Activated T-cell treated with anti-CD3 and anti-CD28 coated beads, Interleukin-2, amount 50 U/mL, for 4 hours (primary cell): Measurements from ENCODE around the gene KAT8. TPM values are rescaled to one million over a fixed set of nuclear protein-coding genes. Genes with fewer than 3 reads are reported as not detected.
"Not testable (repeated sequence)": the region's sequence is repeated elsewhere in the genome, so short reads cannot be mapped to it uniquely, and the experiment has no call there.

Experiments
- ATAC-seq, 2 donors: fragments of 200-7000 bp; cut with Tn5 transposase; one replicate each; pipeline ENCODE4 v1.10.0; 2021
- DNase-seq: peaks from one replicate; pipeline ENCODE4 v3.0.0-alpha.2; 2020
- H3K27me3 Mint-ChIP-seq: one replicate; pipeline ENCODE4 v1.8.0; 2021; ENCODE audit warnings: low read depth, mixed read lengths
- H3K36me3 Mint-ChIP-seq: one replicate; pipeline ENCODE4 v1.8.0; 2022; ENCODE audit warnings: mixed read lengths; ENCODE audit not compliant: insufficient read depth
- H3K4me1 Mint-ChIP-seq: one replicate; pipeline ENCODE4 v1.8.0; 2021; ENCODE audit warnings: low read depth, mixed read lengths
- H3K4me3 Mint-ChIP-seq: one replicate; pipeline ENCODE4 v1.8.0; 2021; ENCODE audit warnings: mild to moderate bottlenecking, moderate library complexity, mixed read lengths
- H3K9me3 Mint-ChIP-seq: one replicate; pipeline ENCODE4 v1.8.0; 2021; ENCODE audit warnings: mixed read lengths
- total RNA-seq, 3 donors: library from RNA; stranded (reverse); gene quantifications; one replicate each; pipeline ENCODE4 v1.2.1, GENCODE V29; 2021

Gene KAT8
- total RNA-seq, 3 donors from 2014 or later = 59.8 to 63.9 (median 61.9) TPM

DNA sequence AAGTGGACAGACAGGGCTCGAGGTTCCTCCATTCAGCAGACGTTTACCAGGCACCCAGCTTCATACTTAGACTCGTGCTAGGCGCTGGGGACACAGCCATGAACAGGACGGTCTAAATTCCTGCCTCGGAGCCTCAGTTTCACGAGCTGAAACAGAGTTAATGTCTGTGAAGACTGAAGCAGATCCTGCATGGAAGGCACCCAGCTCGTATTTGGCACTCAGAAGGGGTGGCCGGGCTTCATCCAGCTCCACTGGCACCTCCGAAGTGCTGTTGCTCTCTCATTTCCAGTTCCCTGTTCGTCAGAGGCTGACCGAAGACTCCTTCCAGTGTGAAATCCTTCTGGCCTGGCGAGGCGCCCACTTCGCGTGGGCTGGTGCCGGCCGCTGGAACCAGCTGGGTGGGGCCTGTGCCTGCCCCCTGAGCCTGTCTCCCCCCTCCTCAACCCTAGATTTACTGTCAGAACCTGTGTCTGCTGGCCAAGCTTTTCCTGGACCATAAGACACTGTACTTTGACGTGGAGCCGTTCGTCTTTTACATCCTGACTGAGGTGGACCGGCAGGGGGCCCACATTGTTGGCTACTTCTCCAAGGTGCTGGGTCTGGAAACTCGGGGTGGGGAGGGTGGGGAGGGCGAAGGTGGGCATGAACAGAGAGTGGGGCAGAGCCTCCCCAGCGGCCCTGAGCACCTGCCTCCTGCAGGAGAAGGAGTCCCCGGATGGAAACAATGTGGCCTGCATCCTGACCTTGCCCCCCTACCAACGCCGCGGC lies 12.3 kb downstream of the KAT8 start:
- peaks cover 19% of the 10 kb centered on the region for H3K36me3 Mint-ChIP-seq
- H3K4me1 Mint-ChIP-seq = no peaks in the 10 kb centered on the region
- no peaks in the 10 kb centered on the region for H3K9me3 Mint-ChIP-seq
- no peaks in the 10 kb centered on the region for H3K27me3 Mint-ChIP-seq
- no peak overlapping the region for H3K4me3 Mint-ChIP-seq
- ATAC-seq (no peak), DNase-seq (no peak)

DNA sequence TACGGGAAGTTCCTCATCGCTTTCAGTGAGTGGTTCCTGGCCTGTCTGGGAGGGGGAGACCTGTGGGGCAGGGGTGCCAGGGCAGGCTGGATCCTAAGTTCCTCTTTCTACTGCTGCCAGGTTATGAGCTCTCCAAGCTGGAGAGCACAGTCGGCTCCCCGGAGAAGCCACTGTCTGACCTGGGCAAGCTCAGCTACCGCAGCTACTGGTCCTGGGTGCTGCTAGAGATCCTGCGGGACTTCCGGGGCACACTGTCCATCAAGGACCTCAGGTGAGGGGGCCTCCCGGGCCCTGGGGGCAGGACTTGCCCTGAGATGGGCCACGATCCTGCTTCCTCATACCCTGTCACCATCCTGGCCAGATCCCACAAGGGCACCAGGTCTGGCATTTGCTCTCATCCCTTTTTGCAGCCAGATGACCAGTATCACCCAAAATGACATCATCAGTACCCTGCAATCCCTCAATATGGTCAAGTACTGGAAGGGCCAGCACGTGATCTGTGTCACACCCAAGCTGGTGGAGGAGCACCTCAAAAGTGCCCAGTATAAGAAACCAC lies 12.9 kb downstream of the KAT8 start:
- no peak overlapping the region for H3K4me3 Mint-ChIP-seq
- no peaks in the 10 kb centered on the region for H3K27me3 Mint-ChIP-seq
- ATAC-seq = no peak
- no peaks in the 10 kb centered on the region for H3K4me1 Mint-ChIP-seq
- H3K9me3 Mint-ChIP-seq = no peaks in the 10 kb centered on the region
- peaks cover 19% of the 10 kb centered on the region for H3K36me3 Mint-ChIP-seq
- DNase-seq = no peak

DNA sequence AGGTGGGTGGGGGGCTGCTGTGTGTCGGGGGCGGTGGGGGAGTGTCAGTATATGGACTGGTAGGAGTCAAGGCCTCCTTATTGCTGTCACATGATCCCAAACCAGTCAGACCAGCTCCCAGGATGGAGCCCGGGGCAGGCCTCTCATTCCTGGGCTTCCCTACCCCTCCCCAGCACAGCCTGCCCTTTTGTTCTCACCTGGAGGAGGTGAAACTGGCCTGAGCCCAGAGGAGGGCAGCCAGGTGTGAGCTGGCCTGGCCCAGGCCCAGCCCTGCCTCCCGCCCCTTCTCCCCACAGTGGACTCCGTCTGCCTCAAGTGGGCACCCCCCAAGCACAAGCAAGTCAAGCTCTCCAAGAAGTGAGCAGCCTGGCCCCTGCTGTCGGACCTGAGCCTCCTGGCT lies 13.4 kb downstream of the KAT8 start:
- ATAC-seq (no peak), DNase-seq (no peak)
- Mint-ChIP-seq H3K36me3 (peaks cover 15% of the 10 kb centered on the region), H3K9me3 (no peaks in the 10 kb centered on the region), H3K4me3 (no peak overlapping the region), H3K4me1 (no peaks in the 10 kb centered on the region), H3K27me3 (no peaks in the 10 kb centered on the region)

DNA sequence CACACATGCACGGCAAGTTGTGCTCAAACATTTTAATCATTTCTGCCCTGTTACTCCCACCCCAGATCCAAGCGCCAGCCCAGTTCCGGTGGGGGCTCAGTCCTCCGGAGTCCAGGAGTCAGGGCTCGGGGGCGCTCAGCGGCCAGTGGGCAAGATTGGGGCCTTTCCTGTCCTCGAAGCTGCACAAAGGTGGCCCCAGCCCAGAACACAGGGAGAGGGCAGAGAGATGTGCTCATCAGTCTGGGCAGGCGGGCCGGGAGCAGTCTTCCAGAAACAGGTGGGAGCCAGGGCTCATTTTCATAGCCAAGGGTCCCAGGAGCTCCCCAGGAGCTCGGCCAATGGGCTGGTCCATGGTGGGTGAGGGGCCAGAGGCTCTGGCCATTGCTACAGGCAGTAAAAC lies 14.0 kb downstream of the KAT8 start:
- no peaks in the 10 kb centered on the region for H3K27me3 Mint-ChIP-seq
- DNase-seq = no peak
- no peak for ATAC-seq
- H3K4me1 Mint-ChIP-seq = no peaks in the 10 kb centered on the region
- H3K9me3 Mint-ChIP-seq = no peaks in the 10 kb centered on the region
- no peak overlapping the region for H3K4me3 Mint-ChIP-seq
- H3K36me3 Mint-ChIP-seq = peaks cover 10% of the 10 kb centered on the region

DNA sequence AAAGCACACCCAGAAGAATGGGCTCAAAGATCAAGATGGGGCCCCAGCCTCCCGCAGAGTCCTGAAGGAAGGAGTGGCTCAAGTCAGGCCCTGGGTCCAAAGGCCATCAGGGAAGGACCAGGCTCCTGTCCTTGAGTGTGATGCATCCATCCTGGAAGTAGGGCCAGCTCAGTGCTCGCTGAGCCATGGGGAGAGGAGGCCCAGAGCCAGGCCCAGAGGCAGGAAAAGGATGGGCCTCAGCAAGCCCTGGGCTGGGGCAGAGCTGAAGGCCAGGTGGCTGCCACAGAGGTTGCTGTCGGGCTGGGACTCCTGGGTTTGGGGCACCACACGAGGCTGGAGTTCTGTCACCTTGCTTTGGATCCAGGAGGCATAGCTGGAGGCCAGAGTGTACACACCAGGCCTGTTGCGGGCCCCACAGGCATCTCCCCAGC lies 14.4 kb downstream of the KAT8 start:
- Mint-ChIP-seq H3K36me3 (peaks cover 10% of the 10 kb centered on the region), H3K4me3 (no peak overlapping the region), H3K27me3 (no peaks in the 10 kb centered on the region), H3K9me3 (no peaks in the 10 kb centered on the region), H3K4me1 (no peaks in the 10 kb centered on the region)
- DNase-seq (no peak), ATAC-seq (no peak)

DNA sequence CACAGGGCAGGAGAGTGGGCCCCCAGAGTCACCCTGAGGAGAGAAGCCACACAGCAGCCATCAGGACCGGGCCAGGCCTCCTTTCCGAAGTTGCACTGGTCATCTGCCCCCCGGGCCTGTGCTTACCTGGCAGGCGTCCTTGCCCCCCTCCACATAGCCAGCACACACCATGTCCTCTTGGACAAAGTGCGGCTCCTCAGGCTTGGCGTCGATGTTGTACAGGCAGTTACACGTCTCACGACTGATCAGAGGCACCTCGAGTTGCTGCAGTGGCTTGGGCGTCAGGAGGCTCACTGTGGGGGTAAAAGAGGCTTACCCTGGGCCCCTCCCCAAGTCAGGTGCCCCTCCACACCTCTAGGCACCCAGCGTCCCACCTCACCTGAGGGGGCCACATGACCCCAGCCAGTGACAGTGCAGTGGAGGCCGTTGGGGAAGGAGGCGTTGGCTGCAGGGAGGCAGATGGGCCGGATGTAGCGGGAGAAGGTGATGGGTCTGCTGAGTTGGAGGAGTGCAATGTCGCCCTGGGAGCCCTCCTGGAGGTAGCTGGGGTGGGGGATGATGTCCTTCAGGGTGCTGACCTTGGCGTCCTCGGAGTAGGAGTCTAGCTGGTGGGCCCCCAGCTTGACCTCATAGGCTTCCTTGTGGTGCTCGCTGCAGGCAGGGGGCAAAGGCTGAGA lies 15.0 kb downstream of the KAT8 start:
- Mint-ChIP-seq H3K27me3 (no peaks in the 10 kb centered on the region), H3K4me1 (no peaks in the 10 kb centered on the region), H3K36me3 (peaks cover 10% of the 10 kb centered on the region), H3K4me3 (no peak overlapping the region), H3K9me3 (no peaks in the 10 kb centered on the region)
- ATAC-seq (no peak), DNase-seq (no peak)

DNA sequence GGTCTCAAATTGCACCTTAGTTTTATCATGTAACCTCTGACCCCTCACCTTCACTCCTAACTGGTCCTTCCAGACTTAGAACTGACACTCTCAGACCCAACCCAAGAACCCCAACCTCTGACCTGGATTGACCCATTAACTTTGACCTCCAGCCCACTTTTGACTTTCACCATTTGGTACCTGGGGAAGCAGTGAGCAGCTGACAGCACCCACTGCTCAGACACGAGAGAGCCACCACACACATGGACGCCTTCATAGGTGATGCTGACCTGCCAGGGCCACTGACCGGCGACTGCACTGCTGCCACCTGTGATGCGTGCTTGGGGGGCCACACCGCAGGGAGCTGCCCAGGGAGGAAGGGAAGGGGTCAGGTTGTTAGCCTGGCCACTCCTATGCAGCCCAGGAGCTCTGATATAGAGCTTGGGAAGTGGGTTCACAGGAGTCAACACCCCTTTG lies 15.6 kb downstream of the KAT8 start:
- DNase-seq (no peak), ATAC-seq (no peak)
- H3K9me3 Mint-ChIP-seq = no peaks in the 10 kb centered on the region
- H3K27me3 Mint-ChIP-seq = no peaks in the 10 kb centered on the region
- H3K4me3 Mint-ChIP-seq = no peak overlapping the region
- no peaks in the 10 kb centered on the region for H3K4me1 Mint-ChIP-seq
- H3K36me3 Mint-ChIP-seq = peaks cover 4% of the 10 kb centered on the region

DNA sequence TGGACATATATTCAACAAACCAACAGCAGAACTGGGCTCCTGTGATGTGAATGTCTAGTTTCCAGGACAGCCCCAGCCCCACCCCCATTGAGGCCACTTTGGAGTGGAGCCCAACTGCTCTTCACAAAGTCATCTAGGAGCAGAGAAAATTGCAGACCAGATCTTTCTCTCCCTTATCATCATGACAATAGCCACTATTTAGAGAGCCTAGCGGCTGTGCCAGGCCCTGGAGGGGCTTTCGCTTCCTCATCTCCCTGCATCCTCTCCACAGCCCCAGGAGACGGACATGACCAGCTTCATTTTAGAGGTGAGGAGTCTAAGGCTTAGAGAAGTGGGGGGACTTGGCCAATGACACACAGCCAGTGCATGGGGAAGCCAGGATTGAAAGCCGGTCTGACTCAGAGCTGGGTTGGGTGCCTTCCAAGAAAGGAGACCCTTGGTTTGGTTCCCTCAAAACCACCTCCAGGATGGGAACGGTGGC lies 16.7 kb downstream of the KAT8 start:
- ATAC-seq (no peak), DNase-seq (no peak)
- H3K4me3 Mint-ChIP-seq = no peak overlapping the region
- no peaks in the 10 kb centered on the region for H3K4me1 Mint-ChIP-seq
- peaks cover 4% of the 10 kb centered on the region for H3K36me3 Mint-ChIP-seq
- no peaks in the 10 kb centered on the region for H3K27me3 Mint-ChIP-seq
- H3K9me3 Mint-ChIP-seq = no peaks in the 10 kb centered on the region

DNA sequence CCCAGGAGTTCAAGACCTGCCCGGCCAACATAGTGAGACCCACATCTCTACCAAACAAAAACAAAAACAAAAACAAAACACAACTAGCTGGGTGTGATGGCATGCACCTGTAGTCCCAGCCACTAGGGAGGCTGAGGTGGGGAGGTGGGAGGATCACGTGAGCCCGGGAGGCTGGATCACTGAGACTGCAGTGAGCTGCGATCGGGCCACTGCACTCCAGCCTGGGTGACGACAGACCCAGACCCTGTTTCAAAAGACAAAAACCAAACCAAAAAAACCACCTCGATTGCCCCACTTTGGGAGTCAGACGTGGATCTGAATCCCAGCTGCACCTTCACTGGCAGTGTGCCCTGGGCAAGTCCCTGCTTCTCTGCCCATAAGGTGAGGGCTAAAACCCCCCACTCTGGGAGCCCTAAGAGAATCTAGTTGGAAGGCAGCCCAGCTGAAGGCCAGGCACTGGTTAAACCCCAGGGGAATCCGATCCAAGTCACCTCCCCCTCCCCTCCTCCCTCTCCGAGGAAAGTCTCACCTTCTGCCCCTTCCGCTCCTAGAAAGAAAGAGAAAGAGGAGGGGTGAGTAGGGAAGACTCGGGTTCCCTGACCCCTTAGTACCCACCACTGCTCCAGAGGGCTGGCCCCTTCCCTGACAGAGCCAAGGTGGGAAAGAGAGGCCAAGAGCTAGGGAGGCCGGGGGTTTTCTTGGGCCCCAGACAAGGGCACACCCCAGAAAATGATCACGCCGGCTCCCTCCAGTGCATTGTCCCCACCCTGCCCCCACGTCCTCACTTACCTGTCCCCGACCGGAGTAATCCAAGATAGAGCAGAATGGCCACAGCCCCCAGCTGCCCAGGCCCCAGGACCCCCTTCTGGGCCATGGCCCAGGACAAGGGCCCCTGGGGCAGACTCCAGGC lies 17.4 kb downstream of the KAT8 start:
- DNase-seq (no peak), ATAC-seq (no peak)
- no peak overlapping the region for H3K4me3 Mint-ChIP-seq
- H3K27me3 Mint-ChIP-seq = no peaks in the 10 kb centered on the region
- H3K4me1 Mint-ChIP-seq = no peaks in the 10 kb centered on the region
- no peaks in the 10 kb centered on the region for H3K9me3 Mint-ChIP-seq
- peaks cover 4% of the 10 kb centered on the region for H3K36me3 Mint-ChIP-seq

DNA sequence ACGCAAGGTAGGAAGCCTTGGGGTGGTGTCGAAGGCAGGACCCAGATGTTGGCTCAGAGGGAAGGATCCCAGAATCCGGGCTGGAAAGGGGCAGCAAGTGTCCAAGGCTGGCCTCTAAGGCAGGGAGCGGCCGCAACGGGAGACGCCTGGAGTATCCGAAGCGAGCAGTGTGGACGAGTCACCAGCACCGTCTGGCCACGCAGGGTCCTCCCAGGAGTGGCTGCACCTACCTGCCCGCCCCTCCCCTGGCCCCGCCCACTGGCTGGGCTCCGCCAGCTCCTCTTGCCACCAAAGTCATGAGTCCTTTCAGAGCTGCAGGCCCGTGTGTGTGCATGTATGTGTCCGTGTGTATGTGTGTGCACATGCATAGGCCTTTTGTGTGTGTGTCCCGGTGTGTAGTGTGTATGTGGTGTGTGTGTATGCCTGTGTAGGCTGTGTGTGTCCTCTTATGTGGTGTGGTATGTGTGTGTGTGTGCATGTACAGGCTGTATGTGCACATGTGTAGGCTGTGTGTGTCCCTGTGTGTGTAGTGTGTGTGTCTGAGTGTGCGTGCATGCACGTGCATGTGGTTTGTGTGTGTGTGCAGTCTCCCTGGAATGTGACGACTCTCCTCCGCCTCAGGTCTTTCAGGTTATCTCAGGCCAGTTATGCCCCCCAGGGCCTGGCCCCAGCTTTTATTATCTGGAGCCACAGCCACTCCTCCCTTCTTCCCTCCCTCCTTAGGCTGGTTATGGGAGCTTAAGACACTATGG lies 18.2 kb downstream of the KAT8 start, which contains the start of gene PRSS8:
PRSS8 (minus strand) TSS at position 193 of the 752 bp plus-strand sequence. CDS start 229 bp downstream, outside the sequence.
- no peaks in the 10 kb centered on the region for H3K27me3 Mint-ChIP-seq
- no peaks in the 10 kb centered on the region for H3K9me3 Mint-ChIP-seq
- no peak for DNase-seq
- no peaks in the 10 kb centered on the region for H3K4me1 Mint-ChIP-seq
- peaks cover 3% of the 10 kb centered on the region for H3K36me3 Mint-ChIP-seq
- no peak within 1 kb of the TSS for H3K4me3 Mint-ChIP-seq
- no peak for ATAC-seq

DNA sequence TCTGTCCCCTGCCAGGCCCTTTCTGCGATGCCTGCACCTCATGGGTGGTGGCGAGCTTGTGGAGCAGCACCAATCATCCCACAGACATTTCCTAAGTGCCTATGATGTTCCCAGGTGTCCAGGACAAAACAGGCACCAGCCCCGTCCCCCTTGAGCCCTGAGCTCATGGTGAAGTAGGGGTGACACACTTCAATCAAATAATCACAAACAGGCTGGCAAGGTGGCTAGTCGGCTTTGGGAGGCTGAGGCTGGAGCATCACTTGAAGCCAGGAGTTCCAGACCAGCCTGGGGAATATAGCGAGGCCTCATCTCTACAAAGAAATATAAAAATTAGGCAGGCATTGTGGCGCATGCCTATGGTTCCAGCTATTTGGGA lies 18.8 kb downstream of the KAT8 start:
- H3K4me1 Mint-ChIP-seq = no peaks in the 10 kb centered on the region
- H3K4me3 Mint-ChIP-seq = no peak overlapping the region
- DNase-seq (no peak), ATAC-seq (no peak)
- no peaks in the 10 kb centered on the region for H3K9me3 Mint-ChIP-seq
- no peaks in the 10 kb centered on the region for H3K27me3 Mint-ChIP-seq
- H3K36me3 Mint-ChIP-seq = no peaks in the 10 kb centered on the region

DNA sequence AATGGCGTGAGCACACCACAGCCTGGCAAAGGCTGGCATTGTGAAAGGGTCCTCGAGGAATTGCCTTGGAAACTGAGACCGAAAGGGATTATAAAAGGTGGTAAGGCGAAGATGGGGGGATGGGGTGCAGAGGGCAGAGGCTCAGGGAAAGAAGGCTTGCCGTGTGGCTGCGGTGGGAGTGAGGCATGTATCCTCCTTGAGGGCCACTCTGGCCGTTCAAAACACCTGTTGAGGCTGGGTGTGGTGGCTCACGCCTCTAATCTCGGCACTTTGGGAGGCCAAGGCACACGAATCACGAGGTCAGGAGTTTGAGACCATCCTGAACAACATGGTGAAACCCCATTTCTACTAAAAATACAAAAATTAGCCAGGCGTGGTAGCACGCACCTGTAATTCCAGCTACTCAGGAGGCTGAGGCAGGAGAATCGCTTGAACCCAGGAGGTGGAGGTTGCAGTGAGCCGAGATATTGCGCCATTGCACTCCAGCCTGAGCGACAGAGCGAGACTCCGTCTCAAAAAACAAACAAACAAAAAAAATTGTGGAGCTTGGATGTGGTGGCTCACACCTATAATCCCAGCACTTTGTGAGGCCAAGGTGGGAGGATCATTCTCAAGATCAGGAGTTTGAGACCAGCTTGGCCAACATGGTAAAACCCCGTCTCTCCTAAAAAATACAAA lies 19.5 kb downstream of the KAT8 start:
- not testable (repeated sequence) for H3K36me3 Mint-ChIP-seq, H3K9me3 Mint-ChIP-seq, H3K4me1 Mint-ChIP-seq, H3K4me3 Mint-ChIP-seq, H3K27me3 Mint-ChIP-seq, DNase-seq, ATAC-seq
